KOPT-K1 (cell line): ENCODE data around the gene ADRA2B.
A peak's percentile ranks its signal among the peaks of the same experiment; 100 is the strongest.
"Not testable (repeated sequence)": the region's sequence is repeated elsewhere in the genome, so short reads cannot be mapped to it uniquely, and the experiment has no call there.

Source experiments
- H3K27ac ChIP-seq: fragments of 200-600 bp; sonication (generic); 2 replicates; pipeline ENCODE4 v1.5.1; 2016; ENCODE audit warnings: antibody characterized with exemption, mild to moderate bottlenecking, low read depth, low read length; ENCODE audit not compliant: poor library complexity, severe bottlenecking
- H3K36me3 ChIP-seq: fragments of 200-600 bp; sonication (generic); 2 replicates; pipeline ENCODE4 v1.5.1; 2017; ENCODE audit warnings: antibody characterized with exemption, mild to moderate bottlenecking, low read length, moderate library complexity; ENCODE audit not compliant: insufficient read depth
- H3K9me3 ChIP-seq: fragments of 200-600 bp; sonication (generic); 2 replicates; pipeline ENCODE4 v1.5.1; 2017; ENCODE audit warnings: antibody characterized with exemption, low read length, mild to moderate bottlenecking; ENCODE audit not compliant: insufficient read depth, poor library complexity, severe bottlenecking

Gene ADRA2B

DNA sequence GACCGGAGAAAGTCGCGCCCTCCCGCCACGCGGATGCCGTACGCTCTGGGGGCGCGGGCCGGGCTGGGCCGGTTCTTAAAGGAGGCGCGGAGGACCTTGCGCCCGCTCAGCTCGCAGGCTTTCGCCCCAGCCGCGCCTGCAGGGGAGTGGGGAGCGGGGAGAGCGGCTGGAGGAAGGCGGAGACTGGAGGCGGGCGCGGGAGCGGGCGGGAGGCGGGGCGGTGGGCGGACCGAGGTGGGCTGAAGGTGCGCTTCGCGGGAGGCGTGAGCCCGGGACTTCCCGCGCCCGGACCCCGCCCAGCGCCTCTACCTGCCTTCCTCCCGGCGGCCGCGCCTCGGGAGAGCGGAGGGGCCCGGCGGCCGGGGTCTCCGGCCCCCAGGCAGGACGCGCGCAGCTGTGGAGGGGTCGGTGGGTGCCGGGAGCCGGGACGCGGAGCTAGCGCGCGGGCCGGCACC is at the start of gene ADRA2B:
ADRA2B (minus strand) TSS at position 148 of the 455 bp plus-strand sequence. CDS start 422 bp downstream, outside the sequence.
- Histone ChIP-seq H3K9me3 (no peaks in the 10 kb centered on the region), H3K27ac (no peak within 1 kb of the TSS), H3K36me3 (no peaks in the 10 kb centered on the region)

DNA sequence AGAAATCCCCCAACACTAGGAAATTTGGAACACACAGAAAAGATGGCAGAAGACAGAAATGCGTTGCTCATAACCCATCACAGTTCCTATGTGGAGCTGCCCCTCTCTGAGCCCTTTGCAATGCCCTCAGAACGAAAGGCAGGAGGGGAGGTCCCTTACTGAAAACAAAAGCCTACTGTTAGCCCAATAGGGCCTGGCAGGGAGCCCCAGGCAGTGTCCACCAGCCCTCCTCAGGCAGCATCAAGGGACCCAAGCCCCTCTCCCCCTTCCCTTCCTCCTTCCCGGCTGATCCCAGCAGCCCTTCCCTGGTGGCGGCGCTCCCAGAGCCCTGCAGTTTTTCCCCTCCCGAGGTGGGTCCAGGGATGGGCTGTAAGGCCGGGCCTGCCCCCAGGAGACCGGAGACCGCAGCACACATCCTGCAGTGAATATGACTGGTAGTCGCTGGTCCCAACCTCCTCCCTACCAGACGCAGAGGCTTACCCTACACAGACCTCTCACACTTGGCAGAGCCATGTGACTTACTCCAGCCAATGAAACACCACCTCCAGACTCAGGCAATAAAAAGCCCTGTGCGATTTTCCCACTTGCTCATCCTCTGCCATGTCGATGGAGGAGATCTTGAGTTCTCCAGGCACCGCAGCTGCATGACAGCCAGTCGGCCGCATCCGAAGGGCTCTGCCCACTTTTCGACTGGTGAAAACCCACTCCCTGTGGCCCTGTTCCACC is 48.3 kb upstream of the ADRA2B start:
- peaks cover 10% of the 10 kb centered on the region for H3K9me3 ChIP-seq
- H3K36me3 ChIP-seq, result no peaks in the 10 kb centered on the region
- peak overlapping the region; percentile 99 for H3K27ac ChIP-seq

DNA sequence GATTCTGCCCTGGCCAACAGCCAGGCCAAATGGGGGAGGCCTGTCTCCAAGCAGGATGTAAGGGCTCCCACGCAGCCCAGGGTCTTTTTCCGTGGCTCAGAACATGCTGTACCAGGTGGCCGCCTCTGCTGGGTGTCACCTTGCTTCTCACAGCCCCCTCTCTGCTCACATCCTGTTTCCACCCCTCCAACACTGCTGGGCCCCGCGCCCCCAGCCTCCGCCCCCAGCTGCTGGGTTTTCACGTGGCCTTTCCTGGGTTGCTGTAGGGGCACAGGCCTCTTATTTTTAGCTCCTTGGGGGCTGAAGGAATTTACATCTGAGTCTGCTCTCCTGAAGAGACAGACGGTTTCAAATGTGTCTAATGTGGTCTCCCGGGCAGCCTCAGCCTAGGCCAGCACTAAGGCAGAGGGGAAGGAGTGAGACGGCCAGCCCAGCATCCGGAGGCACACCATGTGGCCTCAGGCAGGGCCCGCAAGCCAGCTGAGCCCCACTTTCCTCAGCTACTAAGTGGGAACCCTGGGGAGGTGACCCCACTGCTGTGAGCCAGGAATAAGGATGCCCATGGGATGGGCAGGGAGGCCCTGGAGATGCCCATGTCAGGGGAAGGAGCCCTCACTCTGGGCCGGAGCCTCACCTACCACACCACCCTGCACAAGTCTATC is 47.5 kb upstream of the ADRA2B start:
- Histone ChIP-seq H3K27ac (peak overlapping the region; percentile 99), H3K9me3 (peaks cover 10% of the 10 kb centered on the region)

GRCh38 chr2:96163415-96163767 is 47.0 kb upstream of the ADRA2B start:
- H3K9me3 ChIP-seq, result peaks cover 10% of the 10 kb centered on the region
- H3K36me3 ChIP-seq, result no peaks in the 10 kb centered on the region
- H3K27ac ChIP-seq, result peak overlapping the region; percentile 99

More for the DNA sequence above, 47.5 kb upstream of the ADRA2B start:
- H3K36me3 ChIP-seq, result no peaks in the 10 kb centered on the region

GRCh38 chr2:96161898-96162297 is 45.5 kb upstream of the ADRA2B start:
- H3K27ac ChIP-seq, result peak overlapping the region; percentile 99
- peaks cover 10% of the 10 kb centered on the region for H3K9me3 ChIP-seq
- no peaks in the 10 kb centered on the region for H3K36me3 ChIP-seq

DNA sequence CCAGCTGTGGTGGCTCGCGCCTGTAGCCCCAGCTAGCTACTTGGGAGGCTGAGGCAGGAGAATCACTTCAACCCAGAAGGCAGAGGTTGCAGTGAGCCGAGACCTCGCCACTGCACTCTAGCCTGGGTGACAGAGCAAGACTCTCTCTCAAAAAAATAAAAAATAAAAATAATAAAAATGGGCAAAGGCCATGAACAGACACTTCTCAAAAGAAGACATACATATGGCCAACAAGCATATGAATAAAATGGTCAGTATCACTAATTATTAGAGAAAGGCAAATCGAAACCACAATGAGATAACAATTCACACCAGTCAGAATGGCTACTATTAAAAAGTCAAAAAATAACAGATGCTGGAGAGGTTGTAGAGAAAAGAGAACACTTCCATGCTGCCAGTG is 44.0 kb upstream of the ADRA2B start:
- H3K9me3 ChIP-seq, result peaks cover 10% of the 10 kb centered on the region
- not testable (repeated sequence) for H3K27ac ChIP-seq

DNA sequence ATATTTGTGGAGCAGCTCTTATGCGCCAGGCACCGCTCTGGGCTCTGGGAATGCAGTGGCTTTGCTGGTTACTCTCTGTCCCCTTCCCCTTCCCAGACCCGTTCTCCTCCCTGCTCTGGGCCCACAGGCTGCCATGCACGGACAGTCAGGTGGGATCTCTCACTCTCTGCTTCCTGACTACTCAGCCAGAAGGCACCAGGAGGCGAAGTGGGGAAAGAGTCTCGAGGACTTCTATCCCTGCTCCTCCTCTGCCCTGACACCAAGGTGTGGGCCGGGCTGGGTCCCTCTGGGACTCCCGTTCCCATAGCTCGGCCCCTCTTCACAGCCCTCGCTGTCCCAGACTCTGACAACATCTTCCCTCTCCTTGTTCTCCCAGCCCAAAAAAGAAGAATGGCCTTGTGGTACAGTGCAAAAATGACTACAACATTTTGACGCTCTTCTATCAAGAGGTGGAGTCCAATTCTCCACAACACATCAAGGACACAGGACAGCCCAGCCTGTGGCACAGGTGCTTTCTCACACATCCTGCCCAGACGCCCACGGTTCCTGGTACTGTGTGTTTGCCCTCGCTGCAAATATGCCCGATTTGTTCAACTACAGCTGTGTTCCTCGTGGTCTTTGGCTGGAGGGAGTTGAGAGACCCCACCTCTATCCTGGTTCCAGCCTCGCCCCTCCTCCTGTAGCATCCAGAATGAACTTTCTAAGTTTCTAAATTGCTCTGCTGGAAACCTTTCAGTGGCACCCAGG is 42.9 kb upstream of the ADRA2B start:
- no peaks in the 10 kb centered on the region for H3K36me3 ChIP-seq
- H3K27ac ChIP-seq, result peak overlapping the region; percentile 60
- peaks cover 10% of the 10 kb centered on the region for H3K9me3 ChIP-seq

More for the DNA sequence above, 44.0 kb upstream of the ADRA2B start:
- not testable (repeated sequence) for H3K36me3 ChIP-seq

DNA sequence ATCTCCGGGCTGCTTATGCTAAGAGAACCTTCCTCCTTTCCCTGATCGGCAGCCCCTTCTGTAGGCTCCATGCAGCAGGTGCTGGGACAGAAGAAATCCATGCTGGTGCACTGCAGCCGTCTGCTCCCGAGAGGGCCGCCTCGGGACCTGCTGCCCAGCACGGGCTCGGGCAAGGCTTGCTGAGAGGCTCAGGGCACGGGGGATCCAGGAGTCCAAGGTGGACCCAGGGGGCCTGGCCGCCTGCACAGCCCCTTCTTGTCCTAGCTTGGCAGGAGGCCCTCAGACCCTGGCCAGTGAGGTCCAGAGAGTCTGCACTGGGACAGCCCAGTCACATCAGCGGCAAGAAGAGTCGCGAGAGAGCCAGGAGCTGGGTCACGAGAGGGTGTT is 42.2 kb upstream of the ADRA2B start:
- Histone ChIP-seq H3K9me3 (peaks cover 10% of the 10 kb centered on the region), H3K27ac (peak overlapping the region; percentile 60)

GRCh38 chr2:96157649-96158553 is 41.5 kb upstream of the ADRA2B start:
- Histone ChIP-seq H3K36me3 (no peaks in the 10 kb centered on the region), H3K27ac (peak overlapping the region; percentile 60), H3K9me3 (peaks cover 10% of the 10 kb centered on the region)

More for the DNA sequence above, 42.2 kb upstream of the ADRA2B start:
- no peaks in the 10 kb centered on the region for H3K36me3 ChIP-seq

GRCh38 chr2:96156926-96157648 is 40.7 kb upstream of the ADRA2B start:
- Histone ChIP-seq H3K27ac (peak overlapping the region; percentile 60), H3K36me3 (no peaks in the 10 kb centered on the region), H3K9me3 (peaks cover 10% of the 10 kb centered on the region)

DNA sequence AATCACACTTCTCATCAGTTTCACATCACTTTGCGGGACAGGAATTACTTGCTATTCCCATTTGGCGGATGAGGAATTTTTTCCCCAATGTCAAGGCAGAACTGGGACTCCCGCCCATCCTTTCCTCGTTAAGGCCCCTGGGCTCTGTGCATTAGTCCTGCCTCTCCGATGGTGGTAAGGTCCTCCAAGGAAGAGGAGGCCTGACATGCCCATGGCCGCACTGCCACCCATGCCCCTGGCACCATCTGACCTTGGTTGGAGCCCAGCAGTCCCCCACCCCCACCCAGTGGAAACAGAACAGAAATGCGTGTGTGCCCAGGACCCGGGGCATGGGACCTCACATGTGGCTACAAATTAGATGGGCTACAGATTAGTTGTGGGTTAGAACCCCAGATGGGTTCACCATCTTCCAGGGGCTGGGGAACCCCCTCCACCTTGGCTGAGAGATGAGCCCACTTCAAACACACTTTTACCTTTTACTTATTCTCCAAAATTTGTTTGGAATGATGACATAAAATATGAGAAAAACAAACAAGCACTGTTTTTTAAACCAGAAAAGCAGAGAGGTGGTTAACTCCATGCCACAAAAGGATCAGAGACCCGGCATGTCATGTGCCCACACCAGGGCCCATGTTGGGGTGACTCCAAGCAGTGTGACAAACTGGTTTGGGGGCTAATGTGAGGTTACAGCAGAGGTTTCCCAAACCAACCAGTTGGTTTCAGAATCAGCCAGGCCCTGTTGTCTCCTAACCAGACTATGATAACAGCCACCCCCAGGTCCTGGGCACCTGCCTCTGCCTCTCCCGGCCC is 39.8 kb upstream of the ADRA2B start:
- Histone ChIP-seq H3K36me3 (no peaks in the 10 kb centered on the region), H3K27ac (peak overlapping the region; percentile 60), H3K9me3 (peaks cover 10% of the 10 kb centered on the region)

GRCh38 chr2:96154506-96155380 is 38.4 kb upstream of the ADRA2B start:
- H3K27ac ChIP-seq, result peak overlapping the region; percentile 41

More at GRCh38 chr2:96154506-96155380, 38.4 kb upstream of the ADRA2B start:
- H3K36me3 ChIP-seq, result no peaks in the 10 kb centered on the region
- no peaks in the 10 kb centered on the region for H3K9me3 ChIP-seq
